ENCODE measurements around the gene ABCD3. TPM values are rescaled to one million over a fixed set of nuclear protein-coding genes. Genes with fewer than 3 reads are reported as not detected.

The ABCD3 gene
- total and polyA plus RNA-seq, 2 of the 13 experiments (the other 11 are each of a cell fraction or from before 2014, with no cell fraction given): 27.5 to 166 TPM

GRCh38 chr1:94552071-94552586 is 133.9 kb downstream of the ABCD3 start (continued):
- TF ChIP-seq GMEB1 (CRISPR knock-in tag; IDR thresholded peaks at IDR 0.05; ENCODE audit: borderline replicate concordance) (no peak), ZNF251 (CRISPR knock-in tag; IDR thresholded peaks at IDR 0.05) (no peak), ZNF770 (CRISPR knock-in tag; IDR thresholded peaks at IDR 0.05) (no peak), ZMAT5 (CRISPR knock-in tag; IDR thresholded peaks at IDR 0.05; ENCODE audit: borderline replicate concordance, low read depth) (no peak), ZNF567 (CRISPR knock-in tag; IDR thresholded peaks at IDR 0.05; ENCODE audit: borderline replicate concordance) (no peak), TBX2 (CRISPR knock-in tag; IDR thresholded peaks at IDR 0.05; ENCODE audit: borderline replicate concordance) (peak; percentile 38; the same call in 1 of the 2 replicates), TMF1 (CRISPR knock-in tag; IDR thresholded peaks at IDR 0.05; ENCODE audit: low read depth) (no peak), ZKSCAN8 (CRISPR knock-in tag; IDR thresholded peaks at IDR 0.05; ENCODE audit: borderline replicate concordance) (no peak), SAP130 (CRISPR knock-in tag; IDR thresholded peaks at IDR 0.05; ENCODE audit: low read depth) (no peak; the same call in 1 of the 2 replicates), ZKSCAN1 (IDR thresholded peaks at IDR 0.05; ENCODE audit: low read length) (no peak), ZFP1 (CRISPR knock-in tag; IDR thresholded peaks at IDR 0.05) (no peak)
- TF ChIP-seq, protein P1, sequence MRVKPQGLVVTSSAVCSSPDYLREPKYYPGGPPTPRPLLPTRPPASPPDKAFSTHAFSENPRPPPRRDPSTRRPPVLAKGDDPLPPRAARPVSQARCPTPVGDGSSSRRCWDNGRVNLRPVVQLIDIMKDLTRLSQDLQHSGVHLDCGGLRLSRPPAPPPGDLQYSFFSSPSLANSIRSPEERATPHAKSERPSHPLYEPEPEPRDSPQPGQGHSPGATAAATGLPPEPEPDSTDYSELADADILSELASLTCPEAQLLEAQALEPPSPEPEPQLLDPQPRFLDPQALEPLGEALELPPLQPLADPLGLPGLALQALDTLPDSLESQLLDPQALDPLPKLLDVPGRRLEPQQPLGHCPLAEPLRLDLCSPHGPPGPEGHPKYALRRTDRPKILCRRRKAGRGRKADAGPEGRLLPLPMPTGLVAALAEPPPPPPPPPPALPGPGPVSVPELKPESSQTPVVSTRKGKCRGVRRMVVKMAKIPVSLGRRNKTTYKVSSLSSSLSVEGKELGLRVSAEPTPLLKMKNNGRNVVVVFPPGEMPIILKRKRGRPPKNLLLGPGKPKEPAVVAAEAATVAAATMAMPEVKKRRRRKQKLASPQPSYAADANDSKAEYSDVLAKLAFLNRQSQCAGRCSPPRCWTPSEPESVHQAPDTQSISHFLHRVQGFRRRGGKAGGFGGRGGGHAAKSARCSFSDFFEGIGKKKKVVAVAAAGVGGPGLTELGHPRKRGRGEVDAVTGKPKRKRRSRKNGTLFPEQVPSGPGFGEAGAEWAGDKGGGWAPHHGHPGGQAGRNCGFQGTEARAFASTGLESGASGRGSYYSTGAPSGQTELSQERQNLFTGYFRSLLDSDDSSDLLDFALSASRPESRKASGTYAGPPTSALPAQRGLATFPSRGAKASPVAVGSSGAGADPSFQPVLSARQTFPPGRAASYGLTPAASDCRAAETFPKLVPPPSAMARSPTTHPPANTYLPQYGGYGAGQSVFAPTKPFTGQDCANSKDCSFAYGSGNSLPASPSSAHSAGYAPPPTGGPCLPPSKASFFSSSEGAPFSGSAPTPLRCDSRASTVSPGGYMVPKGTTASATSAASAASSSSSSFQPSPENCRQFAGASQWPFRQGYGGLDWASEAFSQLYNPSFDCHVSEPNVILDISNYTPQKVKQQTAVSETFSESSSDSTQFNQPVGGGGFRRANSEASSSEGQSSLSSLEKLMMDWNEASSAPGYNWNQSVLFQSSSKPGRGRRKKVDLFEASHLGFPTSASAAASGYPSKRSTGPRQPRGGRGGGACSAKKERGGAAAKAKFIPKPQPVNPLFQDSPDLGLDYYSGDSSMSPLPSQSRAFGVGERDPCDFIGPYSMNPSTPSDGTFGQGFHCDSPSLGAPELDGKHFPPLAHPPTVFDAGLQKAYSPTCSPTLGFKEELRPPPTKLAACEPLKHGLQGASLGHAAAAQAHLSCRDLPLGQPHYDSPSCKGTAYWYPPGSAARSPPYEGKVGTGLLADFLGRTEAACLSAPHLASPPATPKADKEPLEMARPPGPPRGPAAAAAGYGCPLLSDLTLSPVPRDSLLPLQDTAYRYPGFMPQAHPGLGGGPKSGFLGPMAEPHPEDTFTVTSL (CRISPR knock-in tag; IDR thresholded peaks at IDR 0.05; ENCODE audit: borderline replicate concordance): 0 out of 2 replicates have a peak, but pooled peaks have one; percentile 18
- TF ChIP-seq, protein P2, sequence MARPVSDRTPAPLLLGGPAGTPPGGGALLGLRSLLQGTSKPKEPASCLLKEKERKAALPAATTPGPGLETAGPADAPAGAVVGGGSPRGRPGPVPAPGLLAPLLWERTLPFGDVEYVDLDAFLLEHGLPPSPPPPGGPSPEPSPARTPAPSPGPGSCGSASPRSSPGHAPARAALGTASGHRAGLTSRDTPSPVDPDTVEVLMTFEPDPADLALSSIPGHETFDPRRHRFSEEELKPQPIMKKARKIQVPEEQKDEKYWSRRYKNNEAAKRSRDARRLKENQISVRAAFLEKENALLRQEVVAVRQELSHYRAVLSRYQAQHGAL (CRISPR knock-in tag; IDR thresholded peaks at IDR 0.05; ENCODE audit: not compliant biosample characterization): no peak
- TF ChIP-seq, protein P3, sequence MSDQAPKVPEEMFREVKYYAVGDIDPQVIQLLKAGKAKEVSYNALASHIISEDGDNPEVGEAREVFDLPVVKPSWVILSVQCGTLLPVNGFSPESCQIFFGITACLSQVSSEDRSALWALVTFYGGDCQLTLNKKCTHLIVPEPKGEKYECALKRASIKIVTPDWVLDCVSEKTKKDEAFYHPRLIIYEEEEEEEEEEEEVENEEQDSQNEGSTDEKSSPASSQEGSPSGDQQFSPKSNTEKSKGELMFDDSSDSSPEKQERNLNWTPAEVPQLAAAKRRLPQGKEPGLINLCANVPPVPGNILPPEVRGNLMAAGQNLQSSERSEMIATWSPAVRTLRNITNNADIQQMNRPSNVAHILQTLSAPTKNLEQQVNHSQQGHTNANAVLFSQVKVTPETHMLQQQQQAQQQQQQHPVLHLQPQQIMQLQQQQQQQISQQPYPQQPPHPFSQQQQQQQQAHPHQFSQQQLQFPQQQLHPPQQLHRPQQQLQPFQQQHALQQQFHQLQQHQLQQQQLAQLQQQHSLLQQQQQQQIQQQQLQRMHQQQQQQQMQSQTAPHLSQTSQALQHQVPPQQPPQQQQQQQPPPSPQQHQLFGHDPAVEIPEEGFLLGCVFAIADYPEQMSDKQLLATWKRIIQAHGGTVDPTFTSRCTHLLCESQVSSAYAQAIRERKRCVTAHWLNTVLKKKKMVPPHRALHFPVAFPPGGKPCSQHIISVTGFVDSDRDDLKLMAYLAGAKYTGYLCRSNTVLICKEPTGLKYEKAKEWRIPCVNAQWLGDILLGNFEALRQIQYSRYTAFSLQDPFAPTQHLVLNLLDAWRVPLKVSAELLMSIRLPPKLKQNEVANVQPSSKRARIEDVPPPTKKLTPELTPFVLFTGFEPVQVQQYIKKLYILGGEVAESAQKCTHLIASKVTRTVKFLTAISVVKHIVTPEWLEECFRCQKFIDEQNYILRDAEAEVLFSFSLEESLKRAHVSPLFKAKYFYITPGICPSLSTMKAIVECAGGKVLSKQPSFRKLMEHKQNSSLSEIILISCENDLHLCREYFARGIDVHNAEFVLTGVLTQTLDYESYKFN (CRISPR knock-in tag; conservative IDR thresholded peaks at IDR 0.05): peak; percentile 16; the same call in 1 of the 2 replicates

All from HepG2 (cell line).